Lower leg skin (tissue), 4 donors: ENCODE results near the gene KCNJ15. TPM values are rescaled to one million over a fixed set of nuclear protein-coding genes. Genes with fewer than 3 reads are reported as not detected.

ENCODE experiments used
- DNase-seq, 2 donors: peaks; one replicate each; pipeline ENCODE4 v3.0.0-alpha.2; 2019; ENCODE audit warnings: low spot score in 2 of 2
- H3K4me3 ChIP-seq: fragments of 200-600 bp; sonication (generic); 2 replicates; pipeline ENCODE4 v1.5.1; 2017; ENCODE audit warnings: mild to moderate bottlenecking, low read depth; ENCODE audit not compliant: poor library complexity, severe bottlenecking
- POLR2A ChIP-seq, 2 donors: fragments of 450-650 bp; IDR thresholded peaks; one replicate each; pipeline ENCODE4 v1.6.1; 2016 to 2017; ENCODE audit warnings: antibody characterized with exemption in 2 of 2, mild to moderate bottlenecking in 1 of 2, moderate library complexity in 1 of 2
- WGBS, 2 donors: methylation state at CpG; one replicate each; pipeline ENCODE4 v1.1.5; 2018; 5-methylcytosine and 5-hydroxymethylcytosine counted together
- intact Hi-C: fragments of 100-400 bp; cut with DNase I; formaldehyde crosslinking; loops from one replicate; pipeline ENCODE4 v1.15.0; 2023; ENCODE audit warnings: low total_unique reads
- total RNA-seq, 4 donors: library from RNA; depleted of rRNA; stranded (reverse); fragments of >200 nt; gene quantifications; one replicate each; pipeline ENCODE4 v1.1.0, GENCODE V29; 2016
- TF ChIP-seq, protein P1 (sequence below), 3 donors: fragments of 450-650 bp; IDR thresholded peaks; one replicate each; pipeline ENCODE4 v1.5.1; 2016; ENCODE audit warnings: antibody characterized with exemption in 3 of 3, mild to moderate bottlenecking in 3 of 3, moderate library complexity in 2 of 3

KCNJ15 gene
- total RNA-seq, 4 donors from 2014 or later, result 4.2 to 55.1 (median 7.3) TPM

DNA sequence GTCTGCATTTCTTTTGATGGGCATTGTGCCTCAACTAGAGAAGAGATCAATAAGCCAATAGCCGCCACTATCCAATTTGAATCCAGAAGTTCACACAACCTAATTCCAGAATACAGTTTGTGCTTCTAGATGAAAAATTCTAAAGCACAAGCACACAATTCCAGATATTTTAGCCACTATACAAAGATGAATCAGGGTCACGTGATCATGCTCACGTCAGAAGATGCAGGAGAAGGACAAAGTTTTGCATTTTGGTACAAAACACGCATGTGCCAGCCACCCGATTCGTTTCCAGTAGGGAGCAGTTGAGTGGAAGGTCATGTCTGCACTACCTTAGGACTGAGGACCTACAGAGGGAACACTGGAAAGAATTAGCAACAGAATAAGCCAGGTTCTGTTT, 3.6 kb downstream of the KCNJ15 start:
- DNase-seq, result no peak
- no peak overlapping the region for H3K4me3 ChIP-seq
- intact Hi-C loops, result no loop called here
- no peak for TF ChIP-seq POLR2A (IDR thresholded peaks at IDR 0.05)
- TF ChIP-seq, protein P1, sequence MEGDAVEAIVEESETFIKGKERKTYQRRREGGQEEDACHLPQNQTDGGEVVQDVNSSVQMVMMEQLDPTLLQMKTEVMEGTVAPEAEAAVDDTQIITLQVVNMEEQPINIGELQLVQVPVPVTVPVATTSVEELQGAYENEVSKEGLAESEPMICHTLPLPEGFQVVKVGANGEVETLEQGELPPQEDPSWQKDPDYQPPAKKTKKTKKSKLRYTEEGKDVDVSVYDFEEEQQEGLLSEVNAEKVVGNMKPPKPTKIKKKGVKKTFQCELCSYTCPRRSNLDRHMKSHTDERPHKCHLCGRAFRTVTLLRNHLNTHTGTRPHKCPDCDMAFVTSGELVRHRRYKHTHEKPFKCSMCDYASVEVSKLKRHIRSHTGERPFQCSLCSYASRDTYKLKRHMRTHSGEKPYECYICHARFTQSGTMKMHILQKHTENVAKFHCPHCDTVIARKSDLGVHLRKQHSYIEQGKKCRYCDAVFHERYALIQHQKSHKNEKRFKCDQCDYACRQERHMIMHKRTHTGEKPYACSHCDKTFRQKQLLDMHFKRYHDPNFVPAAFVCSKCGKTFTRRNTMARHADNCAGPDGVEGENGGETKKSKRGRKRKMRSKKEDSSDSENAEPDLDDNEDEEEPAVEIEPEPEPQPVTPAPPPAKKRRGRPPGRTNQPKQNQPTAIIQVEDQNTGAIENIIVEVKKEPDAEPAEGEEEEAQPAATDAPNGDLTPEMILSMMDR (IDR thresholded peaks at IDR 0.05), result no peak
- WGBS, 2 donors, result 84 to 89% methylated on average over 6 of the region's 6 CpGs

DNA sequence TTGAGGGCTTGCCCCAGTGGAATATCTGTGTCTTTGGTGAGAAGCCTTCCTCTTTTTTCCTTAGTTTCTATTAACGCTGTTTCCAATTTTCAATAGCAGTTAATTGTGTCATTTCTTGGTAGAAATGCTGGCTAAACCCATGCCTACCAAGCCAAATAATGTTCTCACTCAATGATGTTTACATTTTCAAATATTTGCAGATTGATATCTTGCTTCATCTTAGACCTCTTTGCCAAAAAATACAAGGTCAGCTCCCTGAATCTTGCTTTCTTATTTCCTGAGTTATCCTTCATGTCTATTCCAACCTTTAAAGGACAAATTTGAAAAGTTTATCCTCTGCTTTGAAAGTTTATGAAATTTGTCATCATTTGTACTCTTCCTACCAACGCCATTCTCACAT, 5.1 kb downstream of the KCNJ15 start:
- intact Hi-C loops, result no loop called here
- no peak for DNase-seq
- no peak overlapping the region for H3K4me3 ChIP-seq
- 65 to 67% methylated on average over 2 of the region's 2 CpGs for WGBS, 2 donors
- TF ChIP-seq POLR2A (IDR thresholded peaks at IDR 0.05), result no peak
- TF ChIP-seq, protein P1 (IDR thresholded peaks at IDR 0.05), result no peak

DNA sequence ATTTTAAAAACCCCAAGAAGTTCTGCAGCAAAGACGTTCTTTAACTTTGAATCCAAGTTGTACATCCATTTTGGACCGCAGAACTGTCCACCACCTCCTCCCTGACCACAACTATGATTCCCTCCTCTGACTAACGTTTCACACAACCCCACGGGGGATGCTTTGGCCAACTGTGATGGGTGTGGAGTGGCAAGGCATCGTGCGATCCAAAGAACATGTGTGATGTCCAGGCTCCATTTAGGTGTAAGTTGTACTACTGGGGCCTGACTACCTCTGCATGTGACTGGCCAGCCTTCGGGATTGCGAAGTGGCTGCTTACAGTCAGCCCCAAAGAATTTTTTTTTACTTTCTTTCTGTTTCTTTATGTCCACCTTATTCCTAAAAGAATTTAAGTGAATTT, 6.7 kb downstream of the KCNJ15 start:
- TF ChIP-seq, protein P1 (IDR thresholded peaks at IDR 0.05), result no peak
- TF ChIP-seq POLR2A (IDR thresholded peaks at IDR 0.05), result no peak
- intact Hi-C loops, result no loop called here
- DNase-seq, result no peak
- no peak overlapping the region for H3K4me3 ChIP-seq
- 70 to 83% methylated on average over 8 of the region's 8 CpGs for WGBS, 2 donors

DNA sequence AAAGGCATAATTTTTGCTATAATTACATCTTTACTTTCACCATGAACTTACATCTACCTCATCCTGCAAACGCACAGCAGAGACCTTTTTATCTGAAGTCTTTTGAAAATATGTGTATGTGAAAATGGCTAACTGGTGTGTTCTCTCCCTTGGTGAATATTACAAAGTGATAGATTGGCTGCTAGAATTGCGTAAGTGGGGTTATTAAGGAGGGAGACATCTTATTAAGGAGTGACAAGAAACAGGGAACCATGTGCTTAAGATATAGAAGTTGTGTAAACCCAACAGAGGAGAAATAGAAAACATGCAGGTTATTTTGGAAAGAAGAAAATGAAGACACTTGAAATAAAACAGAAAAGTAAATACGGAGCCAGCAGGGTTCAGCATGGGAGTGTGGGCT, 7.8 kb downstream of the KCNJ15 start:
- no peak for DNase-seq
- no peak overlapping the region for H3K4me3 ChIP-seq
- no peak for TF ChIP-seq POLR2A (IDR thresholded peaks at IDR 0.05)
- intact Hi-C loops, result no loop called here
- WGBS, 2 donors, result 89 to 90% methylated on average over 3 of the region's 3 CpGs

DNA sequence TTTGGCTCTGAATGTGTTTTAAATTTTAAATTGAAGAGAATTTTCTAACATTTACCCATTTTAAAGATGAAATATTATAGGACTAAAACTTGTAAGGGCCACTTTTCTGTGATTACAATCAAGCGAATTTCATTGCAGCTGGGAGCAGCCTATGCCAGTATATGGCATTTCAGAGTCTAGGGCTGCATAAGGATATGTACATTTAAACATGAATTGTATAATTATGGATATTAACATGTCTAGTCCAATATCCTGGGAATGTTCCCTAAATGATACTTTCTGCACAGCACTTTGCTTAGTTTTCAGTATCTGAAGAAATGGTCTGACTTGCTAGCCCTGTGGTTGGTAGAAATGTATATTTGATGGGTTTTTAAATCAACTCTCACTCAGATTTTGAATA, 8.4 kb downstream of the KCNJ15 start:
- intact Hi-C loops, result no loop called here
- no peak overlapping the region for H3K4me3 ChIP-seq
- no peak for DNase-seq
- WGBS, 2 donors, result 95 to 97% methylated on average over 1 of the region's 1 CpG
- TF ChIP-seq POLR2A (IDR thresholded peaks at IDR 0.05), result no peak
- TF ChIP-seq, protein P1 (IDR thresholded peaks at IDR 0.05), result no peak

DNA sequence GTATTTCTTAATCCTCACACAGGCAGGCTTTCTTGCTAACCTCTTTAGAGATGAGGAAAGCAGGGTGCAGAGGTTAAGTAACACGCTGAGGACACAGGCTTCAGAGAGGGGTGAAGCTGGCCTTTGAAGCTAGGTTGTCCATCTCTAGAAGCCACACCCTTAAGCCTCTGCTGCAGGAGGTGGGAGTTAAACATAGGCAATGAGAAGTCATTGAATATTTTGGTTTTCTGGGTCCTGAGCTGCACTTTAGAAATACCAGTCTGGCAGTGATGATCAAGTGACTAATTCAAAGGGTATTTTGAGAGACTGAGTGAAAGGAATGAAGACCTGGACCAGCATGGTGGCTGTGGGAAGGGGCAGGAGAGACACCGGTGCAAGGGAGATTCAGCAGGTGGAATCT, 9.9 kb downstream of the KCNJ15 start:
- no peak overlapping the region for H3K4me3 ChIP-seq
- DNase-seq, result no peak
- no peak for TF ChIP-seq POLR2A (IDR thresholded peaks at IDR 0.05)
- TF ChIP-seq, protein P1 (IDR thresholded peaks at IDR 0.05), result no peak
- intact Hi-C loops, result no loop called here
- WGBS, 2 donors, result 82 to 89% methylated on average over 2 of the region's 2 CpGs
